SK-N-SH (cell line): Measurements from ENCODE around the gene SLC35F6. TPM values are rescaled to one million over a fixed set of nuclear protein-coding genes. Genes with fewer than 3 reads are reported as not detected.

ENCODE experiments used
- CTCF ChIA-PET: fragments of 300-600, 350-600 bp; formaldehyde crosslinking; extraction: SDS; loops from one replicate; lab custom pipeline; 2021; lab: Yijun Ruan, JAX
- POLR2A ChIA-PET: fragments of 350-600 bp; sonication (Branson Sonifier 250); formaldehyde crosslinking; extraction: SDS; loops from one replicate; lab custom pipeline; 2020; ENCODE audit warnings: antibody characterized with exemption, inconsistent platforms; lab: Yijun Ruan, JAX
- DNase-seq: peaks from one replicate; pipeline ENCODE4 v3.0.0; 2012
- H2AFZ ChIP-seq: fragments of 200-600 bp; sonication (generic); 2 replicates; pipeline ENCODE4 v1.8.1; 2016; ENCODE audit warnings: antibody characterized with exemption, mild to moderate bottlenecking, low read depth
- H3F3A ChIP-seq: fragments of 200-600 bp; sonication (generic); replicated peaks from 2 replicates; pipeline ENCODE3; 2016; ENCODE audit warnings: antibody characterized with exemption, mild to moderate bottlenecking; ENCODE audit not compliant: insufficient read depth
- H3K27ac ChIP-seq, 2 experiments: fragments of 200-500 bp in 1 of 2; fragments of 200-600 bp in 1 of 2; sonication (Bioruptor generic) in 1 of 2; sonication (generic), shearing (Covaris generic) in 1 of 2; 2 replicates each; pipeline versions ENCODE4 v1.5.1 to v1.6.1; 2014 to 2016; ENCODE audit warnings: low read depth in 2 of 2, inconsistent platforms in 1 of 2, low read length in 1 of 2, mild to moderate bottlenecking in 1 of 2, mixed read lengths in 1 of 2
- H3K27me3 ChIP-seq: fragments of 200-600 bp; sonication (generic), shearing (Covaris generic); 2 replicates; pipeline ENCODE4 v1.6.1; 2016; ENCODE audit warnings: mixed run types; ENCODE audit not compliant: insufficient read depth
- H3K36me3 ChIP-seq, 2 experiments: fragments of 200-500 bp in 1 of 2; fragments of 200-600 bp in 1 of 2; sonication (Bioruptor generic) in 1 of 2; sonication (generic) in 1 of 2; replicated peaks in 1 of 2; 2 replicates each; pipeline versions ENCODE3 to v1.5.1; 2014 to 2016; ENCODE audit warnings: low read length in 1 of 2, mild to moderate bottlenecking in 1 of 2; ENCODE audit not compliant: insufficient read depth in 2 of 2, control insufficient read depth in 1 of 2
- H3K4me1 ChIP-seq, 2 experiments: fragments of 200-500 bp in 1 of 2; fragments of 200-600 bp in 1 of 2; sonication (Bioruptor generic) in 1 of 2; sonication (generic), shearing (Covaris generic) in 1 of 2; 2 replicates each; pipeline versions ENCODE4 v1.5.1 to v1.6.1; 2014 to 2016; ENCODE audit warnings: low read depth in 1 of 2, low read length in 1 of 2, mixed run types in 1 of 2; ENCODE audit not compliant: insufficient read depth in 2 of 2, control insufficient read depth in 1 of 2
- H3K4me2 ChIP-seq: fragments of 200-600 bp; sonication (generic), shearing (Covaris generic); 2 replicates; pipeline ENCODE4 v1.6.1; 2017; ENCODE audit warnings: mixed run types
- H3K4me3 ChIP-seq, 2 experiments: fragments of 200-500 bp in 1 of 2; fragments of 200-600 bp in 1 of 2; sonication (Bioruptor generic) in 1 of 2; sonication (generic), shearing (Covaris generic) in 1 of 2; 2 replicates each; pipeline versions ENCODE4 v1.5.1 to v1.8.1; 2014 to 2016; ENCODE audit warnings: low read depth in 2 of 2, inconsistent platforms in 1 of 2, low read length in 1 of 2, mild to moderate bottlenecking in 1 of 2, mixed read lengths in 1 of 2, moderate library complexity in 1 of 2
- H3K79me2 ChIP-seq: fragments of 200-600 bp; sonication (generic); 2 replicates; pipeline ENCODE4 v1.8.1; 2017; ENCODE audit warnings: mild to moderate bottlenecking; ENCODE audit not compliant: insufficient read depth
- H3K9ac ChIP-seq: fragments of 200-600 bp; sonication (generic); 2 replicates; pipeline ENCODE4 v1.6.1; 2017; ENCODE audit warnings: mixed run types
- H3K9me2 ChIP-seq: fragments of 200-600 bp; sonication (generic); 2 replicates; pipeline ENCODE4 v1.6.1; 2017; ENCODE audit warnings: mixed run types
- H3K9me3 ChIP-seq: fragments of 200-600 bp; sonication (generic); 2 replicates; pipeline ENCODE4 v1.6.1; 2017; ENCODE audit warnings: mixed run types, mild to moderate bottlenecking, moderate library complexity
- H4K20me1 ChIP-seq: fragments of 200-600 bp; sonication (generic); 2 replicates; pipeline ENCODE4 v1.6.1; 2017; ENCODE audit warnings: mild to moderate bottlenecking, mixed run types; ENCODE audit not compliant: insufficient read depth
- CHD2 ChIP-seq: fragments of 150-350 bp; IDR thresholded peaks from 2 replicates; pipeline ENCODE4 v1.6.1; 2018; ENCODE audit warnings: low read length; ENCODE audit not compliant: partially characterized antibody
- CTCF ChIP-seq: fragments of 200-600 bp; sonication (generic); IDR thresholded peaks from 2 replicates; pipeline ENCODE4 v1.6.1; 2017; ENCODE audit warnings: antibody characterized with exemption, mild to moderate bottlenecking, moderate library complexity
- ELF1 ChIP-seq: IDR thresholded peaks from 2 replicates; pipeline ENCODE4 v1.4.0; 2012
- FOXM1 ChIP-seq: IDR thresholded peaks from 2 replicates; pipeline ENCODE4 v1.4.0; 2012; ENCODE audit warnings: low read depth, mild to moderate bottlenecking
- GATA2 ChIP-seq: sonication (generic); formaldehyde crosslinking; IDR thresholded peaks from 2 replicates; pipeline ENCODE4 v1.5.0; 2020; ENCODE audit warnings: mild to moderate bottlenecking, missing genetic modification reagents
- JUND ChIP-seq: IDR thresholded peaks from 2 replicates; pipeline ENCODE4 v1.4.0; 2012
- PBX3 ChIP-seq: IDR thresholded peaks from 2 replicates; pipeline ENCODE4; 2012
- POLR2AphosphoS5 ChIP-seq: IDR thresholded peaks from 2 replicates; pipeline ENCODE4 v1.6.1; 2012; ENCODE audit warnings: low read depth, low read length
- RAD21 ChIP-seq: IDR thresholded peaks from 2 replicates; pipeline ENCODE4 v1.6.1; 2012; ENCODE audit warnings: mild to moderate bottlenecking, low read length
- RCOR1 ChIP-seq: fragments of 150-350 bp; IDR thresholded peaks from 2 replicates; pipeline ENCODE4 v1.6.1; 2017; ENCODE audit warnings: antibody characterized with exemption, low read length
- REST ChIP-seq: IDR thresholded peaks from 2 replicates; pipeline ENCODE4 v1.6.1; 2012; ENCODE audit warnings: mild to moderate bottlenecking, low read depth, low read length, moderate library complexity
- RFX5 ChIP-seq: IDR thresholded peaks from 2 replicates; pipeline ENCODE4 v1.6.1; 2012; ENCODE audit warnings: mild to moderate bottlenecking, improper control_type of control experiment, low read length
- RXRA ChIP-seq: IDR thresholded peaks from 2 replicates; pipeline ENCODE4 v1.4.0; 2012; ENCODE audit warnings: low read depth, mild to moderate bottlenecking, borderline replicate concordance
- SIN3A ChIP-seq: IDR thresholded peaks from 2 replicates; pipeline ENCODE4 v1.6.1; 2012; ENCODE audit warnings: low read depth, mild to moderate bottlenecking, low read length, moderate library complexity, borderline replicate concordance
- TAF1 ChIP-seq: IDR thresholded peaks from 2 replicates; pipeline ENCODE4 v1.6.1; 2012; ENCODE audit warnings: low read depth, mild to moderate bottlenecking, low read length, moderate library complexity, borderline replicate concordance
- TCF12 ChIP-seq: IDR thresholded peaks from 2 replicates; pipeline ENCODE4 v1.4.0; 2012
- TEAD4 ChIP-seq: IDR thresholded peaks from 2 replicates; pipeline ENCODE4 v1.4.0; 2012; ENCODE audit warnings: mild to moderate bottlenecking, borderline replicate concordance; ENCODE audit not compliant: insufficient read depth
- USF1 ChIP-seq: IDR thresholded peaks from 2 replicates; pipeline ENCODE4 v1.4.0; 2012; ENCODE audit warnings: low read depth, borderline replicate concordance
- WGBS: methylation state at CpG from one replicate; pipeline ENCODE4 v1.1.6; 2017; ENCODE audit warnings: low lambda C conversion rate; 5-methylcytosine and 5-hydroxymethylcytosine counted together
- polyA plus RNA-seq, 3 experiments: library from polyadenylated mRNA; depleted of rRNA; stranded (reverse); fragments of >200 nt; gene quantifications; 2 replicates each; pipeline ENCODE4 v1.2.3, GENCODE V29; 2012

SLC35F6 gene
- polyA plus RNA-seq, 1 of the 3 experiments (the other 2 are of a cell fraction) = 16.0 TPM

- TF ChIP-seq PBX3 (no peak), GATA2 (CRISPR knock-in tag) (peak; percentile 97), TAF1 (no peak), CHD2 (peak; percentile 73), TCF12 (no peak)
Measured at GRCh38 chr2:26737221-26737620, 26.9 kb upstream of the SLC35F6 start (continued).

GRCh38 chr2:26738481-26738880 lies 25.6 kb upstream of the SLC35F6 start:
- DNase-seq = peak; percentile 32
- no peaks in the 10 kb centered on the region for H3K79me2 ChIP-seq
- no peaks in the 10 kb centered on the region for H3K36me3 ChIP-seq
- no peak for TF ChIP-seq TEAD4
- TF ChIP-seq GATA2 (CRISPR knock-in tag) = peak; percentile 37; the same call in 1 of the 2 replicates
- TF ChIP-seq POLR2AphosphoS5 = no peak
- no peak for TF ChIP-seq CHD2
- TF ChIP-seq USF1 = no peak
- TF ChIP-seq JUND = no peak
- no peaks in the 10 kb centered on the region for H3F3A ChIP-seq
- no peaks in the 10 kb centered on the region for H3K27me3 ChIP-seq
- no peaks in the 10 kb centered on the region for H4K20me1 ChIP-seq
- WGBS = 48% methylated on average over 3 of the region's 4 CpGs
- no peaks in the 10 kb centered on the region for H3K9me3 ChIP-seq
- POLR2A ChIA-PET = no interaction called here
- H3K4me3 ChIP-seq = no peak overlapping the region
- H3K9ac ChIP-seq = no peak overlapping the region
- no peak overlapping the region for H2AFZ ChIP-seq
- no peak overlapping the region for H3K4me2 ChIP-seq
- CTCF ChIA-PET = interaction anchor here (0.7 to 22.3 kb wide), 6 partner anchors 7 to 159 kb away, joined by 3 to 944 read pairs (median 32); no protein-coding TSS in a partner anchor
- H3K27ac ChIP-seq = no peak overlapping the region
- no peaks in the 10 kb centered on the region for H3K9me2 ChIP-seq
- H3K4me1 ChIP-seq = peaks cover 0 to 18% of the 10 kb centered on the region in 2 experiments; a peak in 1 of 4 replicates

- Histone ChIP-seq H4K20me1 (no peaks in the 10 kb centered on the region), H2AFZ (no peak overlapping the region), H3K4me2 (no peak overlapping the region), H3F3A (no peaks in the 10 kb centered on the region), H3K4me1 (peaks cover 0 to 18% of the 10 kb centered on the region in 2 experiments; a peak in 1 of 4 replicates), H3K9ac (no peak overlapping the region), H3K27ac (no peak overlapping the region), H3K9me3 (no peaks in the 10 kb centered on the region), H3K27me3 (no peaks in the 10 kb centered on the region), H3K36me3 (no peaks in the 10 kb centered on the region), H3K79me2 (no peaks in the 10 kb centered on the region), H3K9me2 (no peaks in the 10 kb centered on the region), H3K4me3 (no peak overlapping the region)
- ChIA-PET POLR2A (no interaction called here), CTCF (interaction anchor here (1.3 to 22.3 kb wide), 6 partner anchors 13 to 160 kb away, joined by 3 to 944 read pairs (median 6); no protein-coding TSS in a partner anchor)
- 83% methylated on average over 7 of the region's 7 CpGs for WGBS
- no peak for DNase-seq
- TF ChIP-seq SIN3A (no peak), GATA2 (CRISPR knock-in tag) (no peak), TEAD4 (no peak), CTCF (no peak), ELF1 (no peak), RXRA (no peak), FOXM1 (no peak), RFX5 (no peak), PBX3 (no peak), REST (no peak), RCOR1 (no peak), RAD21 (no peak)
Measured at GRCh38 chr2:26739514-26739913, 24.6 kb upstream of the SLC35F6 start.
